ENCODE data around the gene SS18L1. TPM values are rescaled to one million over a fixed set of nuclear protein-coding genes. Genes with fewer than 3 reads are reported as not detected.

SS18L1 gene
- total and polyA plus RNA-seq, 10 of the 15 experiments (the other 5 are each of a cell fraction or from before 2014, with no cell fraction given), result 1.8 to 20.0 (median 6.6) TPM

DNA sequence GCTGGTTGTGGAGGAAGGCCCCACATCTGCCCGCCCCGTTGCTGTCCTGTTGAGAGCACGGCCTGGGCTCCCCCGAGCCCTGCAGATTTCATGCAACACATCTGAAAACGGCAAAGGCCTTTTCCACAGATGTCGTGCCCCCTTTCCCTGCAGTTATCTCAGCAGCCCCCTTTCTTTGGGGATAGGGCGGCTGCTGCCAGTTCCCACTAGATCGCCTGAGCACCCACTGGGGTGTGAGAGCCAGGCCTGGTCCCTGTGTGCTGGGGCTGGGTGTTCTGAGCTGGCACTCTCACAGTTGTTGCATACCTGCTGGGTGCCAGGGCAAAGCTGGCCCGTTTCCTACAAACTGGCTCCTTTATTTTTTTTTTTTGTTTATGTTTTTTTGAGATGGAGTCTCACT, 27.0 kb downstream of the SS18L1 start (continued):
- TF ChIP-seq, protein P1, sequence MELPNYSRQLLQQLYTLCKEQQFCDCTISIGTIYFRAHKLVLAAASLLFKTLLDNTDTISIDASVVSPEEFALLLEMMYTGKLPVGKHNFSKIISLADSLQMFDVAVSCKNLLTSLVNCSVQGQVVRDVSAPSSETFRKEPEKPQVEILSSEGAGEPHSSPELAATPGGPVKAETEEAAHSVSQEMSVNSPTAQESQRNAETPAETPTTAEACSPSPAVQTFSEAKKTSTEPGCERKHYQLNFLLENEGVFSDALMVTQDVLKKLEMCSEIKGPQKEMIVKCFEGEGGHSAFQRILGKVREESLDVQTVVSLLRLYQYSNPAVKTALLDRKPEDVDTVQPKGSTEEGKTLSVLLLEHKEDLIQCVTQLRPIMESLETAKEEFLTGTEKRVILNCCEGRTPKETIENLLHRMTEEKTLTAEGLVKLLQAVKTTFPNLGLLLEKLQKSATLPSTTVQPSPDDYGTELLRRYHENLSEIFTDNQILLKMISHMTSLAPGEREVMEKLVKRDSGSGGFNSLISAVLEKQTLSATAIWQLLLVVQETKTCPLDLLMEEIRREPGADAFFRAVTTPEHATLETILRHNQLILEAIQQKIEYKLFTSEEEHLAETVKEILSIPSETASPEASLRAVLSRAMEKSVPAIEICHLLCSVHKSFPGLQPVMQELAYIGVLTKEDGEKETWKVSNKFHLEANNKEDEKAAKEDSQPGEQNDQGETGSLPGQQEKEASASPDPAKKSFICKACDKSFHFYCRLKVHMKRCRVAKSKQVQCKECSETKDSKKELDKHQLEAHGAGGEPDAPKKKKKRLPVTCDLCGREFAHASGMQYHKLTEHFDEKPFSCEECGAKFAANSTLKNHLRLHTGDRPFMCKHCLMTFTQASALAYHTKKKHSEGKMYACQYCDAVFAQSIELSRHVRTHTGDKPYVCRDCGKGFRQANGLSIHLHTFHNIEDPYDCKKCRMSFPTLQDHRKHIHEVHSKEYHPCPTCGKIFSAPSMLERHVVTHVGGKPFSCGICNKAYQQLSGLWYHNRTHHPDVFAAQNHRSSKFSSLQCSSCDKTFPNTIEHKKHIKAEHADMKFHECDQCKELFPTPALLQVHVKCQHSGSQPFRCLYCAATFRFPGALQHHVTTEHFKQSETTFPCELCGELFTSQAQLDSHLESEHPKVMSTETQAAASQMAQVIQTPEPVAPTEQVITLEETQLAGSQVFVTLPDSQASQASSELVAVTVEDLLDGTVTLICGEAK (IDR thresholded peaks at IDR 0.05; ENCODE audit: borderline replicate concordance), result no peak
- TF ChIP-seq, protein P2, sequence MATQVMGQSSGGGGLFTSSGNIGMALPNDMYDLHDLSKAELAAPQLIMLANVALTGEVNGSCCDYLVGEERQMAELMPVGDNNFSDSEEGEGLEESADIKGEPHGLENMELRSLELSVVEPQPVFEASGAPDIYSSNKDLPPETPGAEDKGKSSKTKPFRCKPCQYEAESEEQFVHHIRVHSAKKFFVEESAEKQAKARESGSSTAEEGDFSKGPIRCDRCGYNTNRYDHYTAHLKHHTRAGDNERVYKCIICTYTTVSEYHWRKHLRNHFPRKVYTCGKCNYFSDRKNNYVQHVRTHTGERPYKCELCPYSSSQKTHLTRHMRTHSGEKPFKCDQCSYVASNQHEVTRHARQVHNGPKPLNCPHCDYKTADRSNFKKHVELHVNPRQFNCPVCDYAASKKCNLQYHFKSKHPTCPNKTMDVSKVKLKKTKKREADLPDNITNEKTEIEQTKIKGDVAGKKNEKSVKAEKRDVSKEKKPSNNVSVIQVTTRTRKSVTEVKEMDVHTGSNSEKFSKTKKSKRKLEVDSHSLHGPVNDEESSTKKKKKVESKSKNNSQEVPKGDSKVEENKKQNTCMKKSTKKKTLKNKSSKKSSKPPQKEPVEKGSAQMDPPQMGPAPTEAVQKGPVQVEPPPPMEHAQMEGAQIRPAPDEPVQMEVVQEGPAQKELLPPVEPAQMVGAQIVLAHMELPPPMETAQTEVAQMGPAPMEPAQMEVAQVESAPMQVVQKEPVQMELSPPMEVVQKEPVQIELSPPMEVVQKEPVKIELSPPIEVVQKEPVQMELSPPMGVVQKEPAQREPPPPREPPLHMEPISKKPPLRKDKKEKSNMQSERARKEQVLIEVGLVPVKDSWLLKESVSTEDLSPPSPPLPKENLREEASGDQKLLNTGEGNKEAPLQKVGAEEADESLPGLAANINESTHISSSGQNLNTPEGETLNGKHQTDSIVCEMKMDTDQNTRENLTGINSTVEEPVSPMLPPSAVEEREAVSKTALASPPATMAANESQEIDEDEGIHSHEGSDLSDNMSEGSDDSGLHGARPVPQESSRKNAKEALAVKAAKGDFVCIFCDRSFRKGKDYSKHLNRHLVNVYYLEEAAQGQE (IDR thresholded peaks at IDR 0.05; ENCODE audit: low read depth, low read length), result no peak
- TF ChIP-seq, protein P3, sequence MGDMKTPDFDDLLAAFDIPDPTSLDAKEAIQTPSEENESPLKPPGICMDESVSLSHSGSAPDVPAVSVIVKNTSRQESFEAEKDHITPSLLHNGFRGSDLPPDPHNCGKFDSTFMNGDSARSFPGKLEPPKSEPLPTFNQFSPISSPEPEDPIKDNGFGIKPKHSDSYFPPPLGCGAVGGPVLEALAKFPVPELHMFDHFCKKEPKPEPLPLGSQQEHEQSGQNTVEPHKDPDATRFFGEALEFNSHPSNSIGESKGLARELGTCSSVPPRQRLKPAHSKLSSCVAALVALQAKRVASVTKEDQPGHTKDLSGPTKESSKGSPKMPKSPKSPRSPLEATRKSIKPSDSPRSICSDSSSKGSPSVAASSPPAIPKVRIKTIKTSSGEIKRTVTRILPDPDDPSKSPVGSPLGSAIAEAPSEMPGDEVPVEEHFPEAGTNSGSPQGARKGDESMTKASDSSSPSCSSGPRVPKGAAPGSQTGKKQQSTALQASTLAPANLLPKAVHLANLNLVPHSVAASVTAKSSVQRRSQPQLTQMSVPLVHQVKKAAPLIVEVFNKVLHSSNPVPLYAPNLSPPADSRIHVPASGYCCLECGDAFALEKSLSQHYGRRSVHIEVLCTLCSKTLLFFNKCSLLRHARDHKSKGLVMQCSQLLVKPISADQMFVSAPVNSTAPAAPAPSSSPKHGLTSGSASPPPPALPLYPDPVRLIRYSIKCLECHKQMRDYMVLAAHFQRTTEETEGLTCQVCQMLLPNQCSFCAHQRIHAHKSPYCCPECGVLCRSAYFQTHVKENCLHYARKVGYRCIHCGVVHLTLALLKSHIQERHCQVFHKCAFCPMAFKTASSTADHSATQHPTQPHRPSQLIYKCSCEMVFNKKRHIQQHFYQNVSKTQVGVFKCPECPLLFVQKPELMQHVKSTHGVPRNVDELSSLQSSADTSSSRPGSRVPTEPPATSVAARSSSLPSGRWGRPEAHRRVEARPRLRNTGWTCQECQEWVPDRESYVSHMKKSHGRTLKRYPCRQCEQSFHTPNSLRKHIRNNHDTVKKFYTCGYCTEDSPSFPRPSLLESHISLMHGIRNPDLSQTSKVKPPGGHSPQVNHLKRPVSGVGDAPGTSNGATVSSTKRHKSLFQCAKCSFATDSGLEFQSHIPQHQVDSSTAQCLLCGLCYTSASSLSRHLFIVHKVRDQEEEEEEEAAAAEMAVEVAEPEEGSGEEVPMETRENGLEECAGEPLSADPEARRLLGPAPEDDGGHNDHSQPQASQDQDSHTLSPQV (IDR thresholded peaks at IDR 0.05), result no peak
- TF ChIP-seq PML (IDR thresholded peaks at IDR 0.05; ENCODE audit: low read length) (no peak), HCFC1 (IDR thresholded peaks at IDR 0.05; ENCODE audit: low read length) (no peak), ZZZ3 (IDR thresholded peaks at IDR 0.05; ENCODE audit: control insufficient read depth, insufficient read length, low read depth) (no peak), NFXL1 (IDR thresholded peaks at IDR 0.05; ENCODE audit: borderline replicate concordance) (no peak)
